Fibroblast of villous mesenchyme (primary cell): ENCODE measurements around the gene ZDHHC8. TPM values are rescaled to one million over a fixed set of nuclear protein-coding genes. Genes with fewer than 3 reads are reported as not detected.

Experiments
- DNase-seq: peaks from one replicate; pipeline ENCODE4 v3.0.0-alpha.2; 2010; ENCODE audit warnings: low read depth
- H3K4me3 ChIP-seq: 2 replicates; pipeline ENCODE4 v1.5.1; 2011; ENCODE audit warnings: low read depth, mild to moderate bottlenecking, low read length
- CTCF ChIP-seq: IDR thresholded peaks from 2 replicates; pipeline ENCODE4 v1.5.1; 2012; ENCODE audit warnings: low read depth, mild to moderate bottlenecking, low read length; ENCODE audit not compliant: insufficient read depth
- total RNA-seq: library from RNA; depleted of rRNA; stranded (reverse); fragments of >200 nt; gene quantifications from 2 replicates; pipeline ENCODE4 v1.2.3, GENCODE V29; 2012

Gene ZDHHC8
- total RNA-seq, 1 donor: 10.8 TPM

GRCh38 chr22:20165913-20166312 is 34.3 kb downstream of the ZDHHC8 start:
- no peak for DNase-seq
- TF ChIP-seq CTCF: no peak
- no peak overlapping the region for H3K4me3 ChIP-seq

- H3K4me3 ChIP-seq: no peak overlapping the region
- no peak for DNase-seq
- TF ChIP-seq CTCF: no peak
Observed at GRCh38 chr22:20166703-20167102, 35.1 kb downstream of the ZDHHC8 start.

GRCh38 chr22:20167643-20168322 is 36.2 kb downstream of the ZDHHC8 start:
- no peak overlapping the region for H3K4me3 ChIP-seq
- no peak for TF ChIP-seq CTCF
- DNase-seq: no peak

- no peak overlapping the region for H3K4me3 ChIP-seq
- no peak for DNase-seq
- TF ChIP-seq CTCF: no peak
Observed at GRCh38 chr22:20169253-20169822, 37.7 kb downstream of the ZDHHC8 start.

GRCh38 chr22:20170170-20170569 is 38.6 kb downstream of the ZDHHC8 start:
- TF ChIP-seq CTCF: no peak
- DNase-seq: no peak
- no peak overlapping the region for H3K4me3 ChIP-seq

- DNase-seq: no peak
- H3K4me3 ChIP-seq: no peak overlapping the region
- no peak for TF ChIP-seq CTCF
Observed at GRCh38 chr22:20171288-20172140, 39.9 kb downstream of the ZDHHC8 start.
